GM12801 (cell line): ENCODE measurements around the gene SIK3.

Experiments used
- CTCF ChIP-seq: IDR thresholded peaks from one replicate; pipeline ENCODE4 v1.5.1; 2011; ENCODE audit warnings: control low read depth; ENCODE audit not compliant: insufficient read length; ENCODE audit errors: extremely low read depth

SIK3 gene

GRCh38 chr11:116925050-116925449, 173.2 kb downstream of the SIK3 start:
- TF ChIP-seq CTCF: no peak

GRCh38 chr11:116918925-116919655, 179.1 kb downstream of the SIK3 start:
- TF ChIP-seq CTCF: no peak

GRCh38 chr11:116917632-116918031, 180.6 kb downstream of the SIK3 start:
- no peak for TF ChIP-seq CTCF

- TF ChIP-seq CTCF: no peak
Observed at GRCh38 chr11:116916886-116917285, 181.3 kb downstream of the SIK3 start.

- TF ChIP-seq CTCF: no peak
Observed at GRCh38 chr11:116916052-116916451, 182.2 kb downstream of the SIK3 start.

GRCh38 chr11:116913000-116913399, 185.2 kb downstream of the SIK3 start:
- no peak for TF ChIP-seq CTCF

GRCh38 chr11:116911976-116912734, 186.1 kb downstream of the SIK3 start:
- no peak for TF ChIP-seq CTCF
